DOHH2 (cell line): ENCODE data around the gene TBC1D14.

Source experiments
- CTCF ChIP-seq: fragments of 200-600 bp; sonication (generic); IDR thresholded peaks from one replicate; pipeline ENCODE4 v1.5.1; 2014; ENCODE audit warnings: antibody characterized with exemption, mild to moderate bottlenecking, low read depth, low read length; ENCODE audit not compliant: poor library complexity, severe bottlenecking
- EZH2phosphoT487 ChIP-seq: fragments of 200-600 bp; sonication (generic); IDR thresholded peaks from 2 replicates; pipeline ENCODE4 v1.6.1; 2017; ENCODE audit warnings: borderline replicate concordance, mild to moderate bottlenecking, antibody characterized with exemption, low read length, moderate library complexity, mixed read lengths

GRCh38 chr4:7045961-7046921 lies 136.6 kb downstream of the TBC1D14 start:
- TF ChIP-seq CTCF (no peak), EZH2phosphoT487 (no peak)
